NCI-H82 (cell line): ENCODE measurements around the gene IRAK1.

Experiments
- DNase-seq: peaks from one replicate; lab custom pipeline; 2025; lab: John Stamatoyannopoulos, UW

The IRAK1 gene

GRCh38 chrX:154019061-154019621, 561 bp downstream of the IRAK1 start:
- DNase-seq = peak; percentile 28

- DNase-seq = no peak
Observed at GRCh38 chrX:154018518-154019060, 1.1 kb downstream of the IRAK1 start.

- no peak for DNase-seq
Observed at GRCh38 chrX:154017766-154018517, 1.8 kb downstream of the IRAK1 start.

- DNase-seq = no peak
Observed at GRCh38 chrX:154016366-154017076, 3.2 kb downstream of the IRAK1 start.

- no peak for DNase-seq
Observed at GRCh38 chrX:154015581-154016264, 4.0 kb downstream of the IRAK1 start.

- no peak for DNase-seq
Observed at GRCh38 chrX:154014429-154015380, 5.0 kb downstream of the IRAK1 start.

- peak; percentile 75 for DNase-seq
Observed at GRCh38 chrX:154013614-154014360, 5.9 kb downstream of the IRAK1 start.

GRCh38 chrX:154013001-154013421, 6.7 kb downstream of the IRAK1 start:
- no peak for DNase-seq

GRCh38 chrX:154012336-154012991, 7.2 kb downstream of the IRAK1 start:
- no peak for DNase-seq

GRCh38 chrX:154011376-154012335, 8.0 kb downstream of the IRAK1 start:
- no peak for DNase-seq

GRCh38 chrX:154010330-154011087, 9.2 kb downstream of the IRAK1 start:
- no peak for DNase-seq

- DNase-seq = no peak
Observed at GRCh38 chrX:154008521-154008920, 11.2 kb downstream of the IRAK1 start.

- no peak for DNase-seq
Observed at GRCh38 chrX:154006947-154007346, 12.8 kb downstream of the IRAK1 start.

- DNase-seq = no peak
Observed at GRCh38 chrX:154004315-154004714, 15.4 kb downstream of the IRAK1 start.

- DNase-seq = peak; percentile 22
Observed at GRCh38 chrX:154002215-154002719, 17.4 kb downstream of the IRAK1 start.

- peak; percentile 33 for DNase-seq
Observed at GRCh38 chrX:154000051-154000450, 19.7 kb downstream of the IRAK1 start.

- DNase-seq = no peak
Observed at GRCh38 chrX:153999359-154000037, 20.2 kb downstream of the IRAK1 start.
